22Rv1 (cell line): ENCODE results near the gene TRPM3.

ENCODE experiments used
- H3K27ac ChIP-seq: fragments of 450-650 bp; 2 replicates; pipeline ENCODE4 v1.5.1; 2017
- ZFX ChIP-seq: fragments of 450-650 bp; IDR thresholded peaks from 2 replicates; pipeline ENCODE4 v1.6.1; 2017; ENCODE audit warnings: antibody characterized with exemption, borderline replicate concordance
- TF ChIP-seq, protein P1 (sequence below): fragments of 450-650 bp; IDR thresholded peaks from 2 replicates; pipeline ENCODE4 v1.5.1; 2017; ENCODE audit warnings: mild to moderate bottlenecking

Gene TRPM3

DNA sequence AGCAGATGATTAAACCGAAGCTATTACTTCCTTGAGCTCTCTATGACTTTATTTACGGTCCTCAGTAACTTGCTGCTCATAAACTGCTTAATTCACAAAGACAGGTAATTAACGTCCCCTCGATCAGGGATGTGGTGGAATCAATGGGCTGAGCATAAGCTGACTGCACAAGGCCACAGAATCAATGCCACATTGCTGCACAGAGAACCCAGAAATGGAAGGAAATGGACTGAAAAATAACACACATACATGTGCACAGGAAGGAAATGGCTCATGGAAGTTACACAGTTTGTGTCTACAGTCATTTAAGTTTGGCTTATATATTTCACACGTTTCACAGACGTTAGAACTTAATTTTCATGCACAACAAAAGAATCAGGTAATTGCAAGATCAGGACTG is 588.7 kb downstream of the TRPM3 start:
- H3K27ac ChIP-seq, result no peak overlapping the region
- TF ChIP-seq ZFX, result no peak
- TF ChIP-seq, protein P1, sequence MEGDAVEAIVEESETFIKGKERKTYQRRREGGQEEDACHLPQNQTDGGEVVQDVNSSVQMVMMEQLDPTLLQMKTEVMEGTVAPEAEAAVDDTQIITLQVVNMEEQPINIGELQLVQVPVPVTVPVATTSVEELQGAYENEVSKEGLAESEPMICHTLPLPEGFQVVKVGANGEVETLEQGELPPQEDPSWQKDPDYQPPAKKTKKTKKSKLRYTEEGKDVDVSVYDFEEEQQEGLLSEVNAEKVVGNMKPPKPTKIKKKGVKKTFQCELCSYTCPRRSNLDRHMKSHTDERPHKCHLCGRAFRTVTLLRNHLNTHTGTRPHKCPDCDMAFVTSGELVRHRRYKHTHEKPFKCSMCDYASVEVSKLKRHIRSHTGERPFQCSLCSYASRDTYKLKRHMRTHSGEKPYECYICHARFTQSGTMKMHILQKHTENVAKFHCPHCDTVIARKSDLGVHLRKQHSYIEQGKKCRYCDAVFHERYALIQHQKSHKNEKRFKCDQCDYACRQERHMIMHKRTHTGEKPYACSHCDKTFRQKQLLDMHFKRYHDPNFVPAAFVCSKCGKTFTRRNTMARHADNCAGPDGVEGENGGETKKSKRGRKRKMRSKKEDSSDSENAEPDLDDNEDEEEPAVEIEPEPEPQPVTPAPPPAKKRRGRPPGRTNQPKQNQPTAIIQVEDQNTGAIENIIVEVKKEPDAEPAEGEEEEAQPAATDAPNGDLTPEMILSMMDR, result no peak

DNA sequence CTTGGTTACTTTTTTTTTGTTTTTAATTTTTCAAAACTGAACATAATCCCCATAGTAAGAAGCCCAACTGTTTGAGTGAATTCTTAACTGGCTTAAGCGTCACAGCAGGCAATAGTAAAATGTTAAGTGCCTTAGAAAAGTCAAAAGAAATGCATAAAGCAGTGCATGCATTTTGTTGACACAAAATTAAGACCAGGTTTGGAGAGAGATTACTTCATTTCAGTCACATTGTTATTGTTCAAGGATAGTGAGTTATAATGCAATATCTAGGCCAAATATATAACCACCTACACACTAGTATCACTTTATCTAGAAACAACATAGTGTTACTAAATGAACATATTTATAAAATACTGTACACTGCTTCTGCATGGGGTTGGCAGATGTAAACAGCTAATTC is 590.1 kb downstream of the TRPM3 start:
- TF ChIP-seq ZFX, result no peak
- TF ChIP-seq, protein P1, result no peak

DNA sequence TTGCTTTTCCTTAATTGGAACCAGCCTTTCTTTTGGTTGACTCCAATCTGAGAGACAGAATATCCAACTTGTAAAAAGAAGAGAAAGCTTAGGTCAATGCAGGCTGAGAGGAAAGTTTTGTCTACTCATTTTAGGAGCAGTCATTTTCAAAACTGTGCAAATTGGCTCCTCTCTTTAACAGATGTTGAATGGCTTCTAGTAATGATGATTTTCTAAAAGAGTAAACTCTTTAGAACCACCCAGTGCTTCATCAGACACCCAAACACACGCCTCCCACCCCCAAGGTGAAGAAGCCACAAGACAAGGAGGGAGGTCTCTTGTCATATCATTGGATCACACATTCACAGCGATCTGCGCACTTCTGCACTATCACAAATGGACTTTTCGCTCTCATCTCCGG is 590.7 kb downstream of the TRPM3 start:
- no peak for TF ChIP-seq ZFX
- TF ChIP-seq, protein P1, result no peak
- H3K27ac ChIP-seq, result no peak overlapping the region

More for the DNA sequence above, 590.1 kb downstream of the TRPM3 start:
- H3K27ac ChIP-seq, result no peak overlapping the region

DNA sequence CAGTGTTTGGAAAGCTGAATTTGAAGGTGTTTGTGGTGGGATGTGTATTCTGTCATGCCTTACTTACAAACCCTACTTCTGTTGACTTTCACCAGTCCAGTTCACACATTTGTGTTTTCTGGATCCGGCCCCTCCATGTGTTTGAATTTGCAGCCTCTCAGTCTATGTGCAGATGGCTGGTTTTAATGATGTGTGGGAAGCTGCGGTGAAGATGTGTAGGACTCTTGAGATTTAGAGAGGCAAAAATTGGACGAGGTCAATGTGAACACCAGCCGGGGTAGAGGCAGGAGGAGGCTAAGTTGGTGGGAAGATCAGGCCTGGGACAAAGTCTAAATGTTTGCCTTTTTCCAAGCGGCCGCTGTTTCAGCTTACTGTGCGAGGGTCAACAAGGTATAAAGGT is 591.6 kb downstream of the TRPM3 start:
- H3K27ac ChIP-seq, result no peak overlapping the region
- TF ChIP-seq ZFX, result no peak
- TF ChIP-seq, protein P1, result no peak

DNA sequence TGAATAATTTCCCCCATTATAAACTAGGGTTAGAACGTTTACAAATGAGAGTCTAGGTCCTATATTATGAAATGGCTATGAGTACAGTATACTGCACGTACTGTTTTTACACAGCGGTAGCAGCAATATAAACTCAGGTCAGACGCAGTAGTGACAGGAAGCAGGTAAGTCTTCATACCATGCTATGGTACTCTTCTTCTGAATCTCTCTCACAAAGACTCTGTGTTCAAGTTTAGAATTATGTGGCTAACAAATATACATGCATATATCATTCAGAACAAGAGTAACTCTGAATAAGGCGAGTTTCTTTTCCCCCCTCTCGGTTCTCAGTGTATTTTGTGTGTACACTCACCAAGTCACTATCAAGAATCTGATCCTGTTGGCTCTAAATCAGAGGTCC is 592.0 kb downstream of the TRPM3 start:
- TF ChIP-seq, protein P1, result no peak
- no peak for TF ChIP-seq ZFX
- no peak overlapping the region for H3K27ac ChIP-seq

DNA sequence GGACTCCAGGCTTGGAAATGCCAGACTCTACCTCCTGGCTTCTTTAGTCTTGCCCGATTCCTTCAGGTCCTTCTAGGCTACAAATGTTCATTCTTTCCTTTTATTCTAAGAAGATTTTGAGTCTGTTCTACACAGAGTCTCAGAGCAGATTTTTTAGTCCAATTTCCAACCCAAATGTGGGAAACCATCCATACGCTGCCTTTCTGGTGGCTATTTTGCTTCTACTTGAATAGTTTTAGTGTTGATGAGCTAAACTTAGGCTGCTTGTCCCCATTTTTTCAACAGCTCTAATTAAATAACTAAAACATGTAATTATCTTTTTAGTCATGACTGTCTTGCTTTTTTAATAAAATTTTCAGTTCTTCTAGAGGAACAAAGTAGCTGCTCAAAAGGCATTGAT is 594.5 kb downstream of the TRPM3 start:
- no peak overlapping the region for H3K27ac ChIP-seq
- TF ChIP-seq, protein P1, result no peak
- no peak for TF ChIP-seq ZFX

DNA sequence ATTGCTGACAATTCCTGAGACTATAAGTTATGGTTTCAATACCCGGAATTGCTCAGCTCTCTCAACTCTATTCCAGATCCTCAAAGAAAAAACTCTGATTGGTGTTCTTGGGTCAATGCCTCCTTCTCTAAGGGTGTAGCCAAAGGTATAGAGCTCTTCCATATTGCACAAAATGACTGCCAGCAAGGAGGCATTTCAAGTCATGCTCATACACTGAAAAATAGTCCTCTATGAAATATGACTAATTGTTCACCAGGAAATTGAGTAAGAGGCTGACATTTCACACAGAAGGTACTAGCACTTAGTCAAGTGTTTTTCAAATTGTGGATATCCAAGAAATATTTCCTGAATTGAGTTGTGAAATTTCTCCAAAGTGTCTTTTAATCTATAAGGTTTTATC is 595.9 kb downstream of the TRPM3 start:
- no peak for TF ChIP-seq ZFX
- TF ChIP-seq, protein P1, result no peak
- no peak overlapping the region for H3K27ac ChIP-seq
